GOT3 (cell line): ENCODE results near the gene RAP1A.
A peak's percentile ranks its signal among the peaks of the same experiment; 100 is the strongest.
"Not testable (repeated sequence)": the region's sequence is repeated elsewhere in the genome, so short reads cannot be mapped to it uniquely, and the experiment has no call there.

ENCODE experiments used
- DNase-seq: peaks from one replicate; lab custom pipeline; 2025; ENCODE audit warnings: mixed read lengths; lab: John Stamatoyannopoulos, UW

Gene RAP1A

DNA sequence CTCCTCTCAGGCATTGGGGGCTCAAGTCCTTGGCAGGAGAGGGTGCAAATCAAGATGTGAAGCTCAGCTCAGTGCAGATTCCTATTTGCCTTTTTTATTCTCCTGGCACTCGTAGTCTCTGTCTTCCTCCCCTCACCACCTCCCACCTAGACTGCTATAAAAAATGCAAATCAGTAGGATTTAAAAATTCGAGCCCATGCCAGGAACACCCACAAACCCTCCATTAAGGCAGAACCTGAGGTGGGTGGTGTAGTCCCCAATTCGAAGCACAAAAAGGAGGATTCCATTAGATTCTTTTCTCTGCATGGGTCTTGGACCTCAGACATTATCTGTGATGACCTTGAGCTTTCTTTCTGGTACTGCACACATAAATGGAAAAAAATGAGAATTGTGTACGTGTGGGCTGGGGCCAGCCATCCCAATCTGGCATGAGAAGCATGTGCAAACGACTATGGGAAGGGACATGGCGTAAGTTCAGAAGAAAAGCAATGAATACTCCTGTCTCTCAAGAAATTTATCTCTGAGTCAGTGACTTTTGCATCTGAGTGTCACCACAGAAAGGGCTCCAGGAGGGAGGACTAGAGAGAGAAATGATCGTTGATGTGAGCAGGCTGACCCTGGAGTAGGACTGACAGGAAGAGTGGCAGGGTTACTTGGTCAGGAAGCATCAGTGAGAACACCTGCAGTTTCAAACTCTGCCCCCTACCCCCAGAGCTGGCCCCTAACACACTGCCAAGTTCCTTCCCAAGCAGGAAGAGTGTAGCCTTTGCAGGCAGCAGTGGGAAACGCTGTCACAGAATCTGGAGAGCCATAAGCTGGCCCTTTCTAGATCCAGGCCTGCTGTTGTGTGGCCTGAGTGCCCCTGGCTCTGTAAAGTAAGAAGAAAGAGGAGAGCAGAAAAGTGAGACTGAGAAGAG lies 117.9 kb downstream of the RAP1A start:
- no peak for DNase-seq

DNA sequence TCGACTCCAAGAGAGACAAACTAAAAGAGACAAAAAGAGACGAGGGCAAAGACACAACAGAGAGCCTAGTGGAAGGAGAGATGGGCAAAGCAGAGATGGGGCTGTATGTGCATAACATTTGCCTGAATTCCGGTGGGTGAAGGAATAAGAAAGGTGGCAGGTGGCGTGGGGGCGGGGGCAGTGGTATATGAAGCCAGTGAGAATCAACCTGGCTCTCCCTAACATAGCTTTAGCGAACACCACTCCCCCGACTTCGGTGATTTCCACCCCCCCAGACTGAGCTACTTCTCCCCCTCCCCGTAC lies 118.5 kb downstream of the RAP1A start:
- no peak for DNase-seq

DNA sequence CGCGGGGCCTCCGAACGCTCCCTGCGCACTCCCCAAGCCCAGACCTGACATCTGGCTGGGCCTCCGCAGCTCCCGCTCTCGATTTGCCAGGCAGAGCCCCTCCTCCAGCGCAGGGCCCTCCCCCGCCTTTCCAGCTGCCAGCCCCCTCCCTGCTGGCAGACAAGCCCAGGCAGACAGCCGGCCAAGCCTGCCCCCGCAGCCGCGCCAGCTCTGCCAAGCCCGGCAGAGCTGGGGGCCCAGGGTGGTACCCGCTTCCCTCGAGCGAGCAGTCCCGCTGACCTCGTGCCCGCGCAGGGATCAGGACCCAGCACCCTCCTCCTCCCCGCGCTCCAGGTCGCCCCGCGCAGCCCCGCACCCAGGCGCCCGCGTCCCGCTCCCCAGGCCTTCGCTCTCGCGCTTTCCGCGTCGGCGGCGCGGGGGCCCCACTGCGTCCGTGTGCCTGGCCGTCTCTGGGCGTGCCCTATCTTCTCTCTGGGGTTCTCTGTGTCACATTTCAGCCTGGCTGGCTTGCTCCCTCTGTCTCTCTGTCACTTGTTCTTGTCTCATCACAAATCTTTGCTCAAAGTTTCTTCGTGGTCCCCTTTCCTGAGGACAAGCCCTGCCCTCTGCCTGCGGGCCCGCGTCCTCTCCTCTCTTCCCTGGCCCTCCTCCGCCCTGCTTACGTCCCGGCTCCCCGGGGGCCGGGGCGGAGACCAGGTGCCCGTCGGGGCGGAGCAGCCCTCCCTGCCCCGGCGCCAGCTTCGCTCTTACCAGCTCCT lies 119.0 kb downstream of the RAP1A start:
- DNase-seq = peak; percentile 46

DNA sequence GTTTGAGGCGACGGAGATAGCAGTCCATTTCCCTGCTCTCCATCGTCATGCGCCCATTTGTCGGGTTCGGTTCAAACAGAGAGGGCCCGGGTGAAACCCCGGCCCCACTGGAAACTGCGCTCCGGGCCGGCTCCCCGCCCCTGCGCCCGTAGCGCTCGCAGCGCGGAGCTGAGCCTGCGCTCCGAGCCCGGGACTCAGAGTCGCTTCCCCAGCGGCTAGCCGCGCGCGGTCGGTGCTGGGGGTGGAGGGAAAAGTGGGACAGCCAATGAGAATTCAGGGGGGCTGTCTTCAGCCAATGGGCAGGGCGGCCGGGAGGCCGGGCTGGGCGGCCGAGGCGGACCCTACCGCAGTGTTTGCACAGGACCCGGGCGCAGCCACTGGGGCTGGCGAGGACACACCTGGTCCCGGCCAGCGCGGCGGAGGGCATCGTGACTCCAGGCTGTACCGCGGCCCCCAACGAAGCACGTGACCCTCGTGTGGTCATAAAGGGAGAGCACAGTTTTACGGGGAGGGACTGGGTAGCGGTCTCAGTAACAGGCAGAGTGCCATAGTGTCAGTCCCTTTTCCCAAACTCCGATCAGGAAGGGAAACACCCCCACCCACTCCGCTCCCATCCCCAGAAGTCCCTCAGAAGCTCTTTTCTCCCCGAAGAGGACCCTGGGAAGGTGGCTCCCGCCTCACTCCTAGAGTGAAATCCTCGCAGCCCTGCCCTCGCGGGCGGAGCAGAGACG lies 119.8 kb downstream of the RAP1A start, which contains the start of gene INKA2:
Gene INKA2, minus strand, starts transcription at position 202 of the 731 bp plus-strand sequence. Its CDS starts 153 bp downstream, at position 49.
- no peak for DNase-seq

DNA sequence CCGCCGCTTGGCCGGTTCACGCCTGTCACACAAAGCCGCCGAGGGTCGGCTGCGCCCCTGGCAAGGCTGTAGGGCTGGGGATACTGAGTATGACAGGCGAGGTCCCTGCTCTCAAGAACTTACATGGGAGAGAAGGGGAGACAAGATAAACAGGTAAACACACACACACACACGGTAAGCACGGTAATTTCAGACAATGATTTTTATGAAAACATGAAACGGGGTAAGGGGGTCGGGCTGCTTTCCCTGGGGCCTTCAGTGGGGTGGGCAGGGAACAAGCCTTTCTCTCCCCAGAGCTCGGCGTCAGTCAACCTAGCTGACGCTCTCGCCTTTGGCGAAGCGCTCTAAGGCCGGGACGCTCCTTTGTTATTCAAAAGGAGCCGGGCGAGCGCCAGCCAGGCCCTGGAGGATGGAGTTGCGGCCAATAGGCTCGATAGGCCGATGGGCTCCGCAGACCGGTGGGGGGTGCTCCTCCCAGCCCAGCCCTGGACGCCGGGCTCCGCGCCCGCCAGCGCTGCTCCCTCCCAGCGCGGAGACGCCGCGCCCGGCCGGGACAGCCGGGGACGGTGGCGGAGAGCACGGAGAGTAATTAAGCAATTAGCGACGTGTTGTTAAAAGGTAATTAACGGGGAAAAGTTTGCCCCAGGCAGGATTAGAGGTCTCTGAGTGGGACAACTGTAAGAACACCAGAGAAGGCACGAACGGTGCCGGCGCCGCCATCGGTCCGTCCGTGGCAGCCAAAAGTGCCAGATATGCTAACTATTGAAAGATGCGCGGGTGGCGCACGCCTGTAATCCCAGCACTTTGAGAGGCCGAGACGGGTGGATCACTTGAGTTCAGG lies 120.6 kb downstream of the RAP1A start:
- DNase-seq = no peak

DNA sequence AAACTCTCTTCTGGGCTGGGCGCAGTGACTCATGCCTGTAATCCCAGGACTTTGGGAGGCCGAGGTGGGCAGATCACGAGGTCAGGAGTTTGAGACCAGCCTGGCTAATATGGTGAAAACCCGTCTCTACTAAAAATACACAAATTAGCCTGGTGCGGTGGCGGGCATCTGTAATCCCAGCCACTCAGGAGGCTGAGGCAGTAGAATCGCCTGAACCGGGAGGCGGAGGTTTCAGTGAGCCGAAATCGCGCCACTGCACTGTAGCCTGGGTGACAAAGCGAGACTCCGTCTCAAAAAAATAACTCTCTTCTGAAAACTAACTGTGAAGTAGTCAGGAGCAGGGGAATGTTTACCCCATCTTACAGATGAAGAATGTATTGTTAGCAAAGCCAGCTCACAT lies 122.7 kb downstream of the RAP1A start:
- not testable (repeated sequence) for DNase-seq

DNA sequence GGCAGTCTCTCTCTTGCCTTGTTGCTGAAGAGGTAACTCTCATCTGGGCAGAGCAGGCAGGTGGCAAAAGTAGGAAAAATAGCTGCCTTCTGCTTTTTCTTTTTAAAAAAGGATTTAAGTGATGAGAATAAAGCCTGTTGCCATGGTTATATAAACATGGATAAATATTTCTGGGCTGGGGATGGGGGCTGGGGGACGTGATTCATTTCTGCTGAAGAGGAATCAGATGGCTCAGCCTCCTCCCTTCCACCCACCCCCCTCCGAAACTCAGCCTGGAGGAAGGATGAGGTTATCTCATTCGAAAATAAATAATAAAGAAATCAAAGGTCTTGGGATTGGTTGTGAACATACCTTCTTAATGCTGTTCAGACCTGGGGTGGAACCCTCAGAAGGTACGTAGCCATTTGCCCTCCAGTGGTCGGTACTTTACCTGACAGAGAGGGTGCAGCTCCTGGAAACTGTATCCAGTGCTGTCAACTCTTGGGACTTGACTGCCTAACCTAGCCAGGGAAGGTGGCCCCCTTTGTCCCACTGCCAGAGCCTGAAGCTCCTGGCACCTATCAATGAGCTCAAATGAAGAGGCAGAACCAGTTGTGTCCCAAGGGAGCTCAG lies 123.5 kb downstream of the RAP1A start:
- DNase-seq = no peak

DNA sequence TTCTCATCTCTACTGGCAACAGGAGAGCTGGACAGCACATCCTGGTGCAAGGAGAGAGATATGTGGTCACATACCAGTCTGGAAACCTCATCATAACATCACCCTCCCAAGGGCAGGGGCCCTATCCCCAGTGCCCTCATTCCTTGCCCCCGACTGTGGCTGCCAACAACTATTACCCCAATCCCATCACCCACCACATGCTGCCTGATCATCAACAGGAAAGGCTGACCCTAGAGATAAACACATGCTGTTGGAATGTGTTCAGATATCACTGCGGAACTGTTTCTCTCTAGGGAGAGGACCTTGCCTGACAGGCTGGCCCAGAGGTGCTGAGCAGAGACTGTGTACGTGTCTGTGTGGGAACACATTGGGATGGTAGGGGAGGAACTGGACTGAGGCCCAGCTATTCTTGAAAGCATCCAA lies 124.1 kb downstream of the RAP1A start:
- peak; percentile 38 for DNase-seq

DNA sequence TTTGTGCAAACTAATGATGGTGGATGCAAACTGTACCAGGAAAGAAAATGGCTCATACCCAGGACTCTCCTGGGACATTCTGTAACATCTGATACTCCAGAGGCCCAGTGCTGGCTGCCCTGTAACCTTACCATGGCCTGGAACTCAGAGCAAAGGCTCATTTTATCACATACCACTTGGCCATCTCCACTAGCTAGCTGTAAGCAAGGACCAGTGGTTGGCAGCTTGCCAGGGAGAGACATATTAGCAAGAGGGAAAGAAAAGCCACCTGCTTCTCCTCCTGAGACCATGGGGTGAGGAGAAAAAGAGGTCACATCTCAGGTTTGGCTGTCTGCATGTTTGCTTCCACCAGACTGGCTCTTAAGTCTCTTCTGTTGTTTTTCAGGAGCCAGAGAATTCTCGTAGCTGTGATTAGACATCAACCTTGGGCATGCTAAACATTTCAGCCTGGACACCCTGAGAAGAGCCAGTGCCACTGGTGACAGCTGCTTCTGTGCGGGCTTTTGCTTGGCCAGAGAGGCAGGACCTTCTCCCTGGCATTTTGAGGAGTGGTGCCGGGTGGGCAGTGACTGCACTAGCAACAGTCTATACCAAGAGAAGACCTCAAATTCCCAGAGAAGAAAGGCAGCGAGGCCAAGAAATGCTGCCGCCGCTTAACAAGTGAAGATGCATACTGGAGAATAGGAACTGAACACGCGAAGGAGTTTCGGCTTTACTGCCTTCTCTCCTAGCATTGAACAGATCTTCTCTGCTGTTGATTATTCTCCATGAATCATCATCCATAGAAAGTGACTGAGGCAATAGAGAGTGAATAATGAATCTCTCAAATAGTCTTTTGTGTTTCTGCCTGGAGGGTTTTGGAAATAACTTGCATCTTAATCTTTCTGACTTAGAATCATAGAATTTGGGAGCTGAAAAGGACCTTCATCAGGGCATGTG lies 126.4 kb downstream of the RAP1A start:
- DNase-seq = no peak

DNA sequence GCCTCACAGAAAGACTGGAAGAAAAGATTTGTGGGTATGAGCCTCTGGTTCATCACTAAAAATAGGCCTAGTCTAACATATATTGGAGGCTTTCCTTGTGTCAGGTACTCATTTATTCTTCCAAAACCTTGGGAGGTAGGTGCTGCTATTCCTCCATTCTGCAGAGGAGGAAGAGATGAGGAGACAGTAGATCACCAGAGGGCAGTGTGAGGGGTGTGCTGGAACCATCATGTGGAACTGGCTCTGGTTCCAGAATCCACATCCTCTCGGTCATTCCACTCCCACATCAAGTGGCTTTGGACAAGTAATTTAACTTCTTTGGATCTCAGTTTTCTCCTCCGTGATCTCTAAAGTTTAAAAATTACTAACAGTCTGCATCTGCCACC lies 127.0 kb downstream of the RAP1A start:
- no peak for DNase-seq

DNA sequence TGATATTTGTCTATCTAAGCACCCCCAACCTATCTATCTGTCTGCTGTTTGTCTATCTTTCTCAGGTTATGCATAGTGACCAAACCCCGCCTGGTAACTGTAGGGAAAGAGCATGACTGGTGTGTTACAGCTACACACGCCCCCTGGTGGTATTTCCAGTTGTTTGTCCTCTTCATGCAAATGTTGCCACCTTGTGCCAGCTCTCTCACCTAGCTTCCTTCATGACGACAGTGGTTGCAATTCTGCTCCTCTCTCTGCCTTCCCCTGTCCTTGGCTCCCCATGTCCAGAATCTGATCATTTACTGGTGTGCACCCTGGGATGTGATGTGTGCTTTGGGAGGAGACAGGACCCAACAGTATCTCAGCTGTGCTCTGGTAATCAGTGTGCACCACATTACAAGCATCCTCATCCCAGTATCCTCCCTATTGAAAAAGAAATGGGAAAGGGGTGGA lies 127.7 kb downstream of the RAP1A start:
- DNase-seq = no peak

DNA sequence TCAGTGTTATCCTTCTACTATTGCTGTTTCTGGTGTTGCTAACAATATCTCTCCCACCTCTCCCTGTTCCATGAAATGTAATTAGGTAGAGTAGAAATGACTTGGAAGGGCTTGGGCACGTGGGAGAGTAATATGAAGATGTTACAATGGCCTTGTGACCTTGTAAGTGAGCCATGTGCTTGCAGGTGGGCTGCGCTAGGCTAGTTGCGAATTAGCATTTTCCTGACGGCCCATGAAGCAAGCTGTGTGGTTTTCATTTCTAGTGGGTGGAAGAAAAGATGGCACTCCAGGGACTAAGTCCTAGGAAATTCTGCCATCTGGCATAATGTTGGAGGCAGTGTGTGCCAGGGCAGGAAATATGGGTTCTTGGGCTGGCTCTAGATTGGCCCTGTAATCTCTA lies 128.4 kb downstream of the RAP1A start:
- no peak for DNase-seq

DNA sequence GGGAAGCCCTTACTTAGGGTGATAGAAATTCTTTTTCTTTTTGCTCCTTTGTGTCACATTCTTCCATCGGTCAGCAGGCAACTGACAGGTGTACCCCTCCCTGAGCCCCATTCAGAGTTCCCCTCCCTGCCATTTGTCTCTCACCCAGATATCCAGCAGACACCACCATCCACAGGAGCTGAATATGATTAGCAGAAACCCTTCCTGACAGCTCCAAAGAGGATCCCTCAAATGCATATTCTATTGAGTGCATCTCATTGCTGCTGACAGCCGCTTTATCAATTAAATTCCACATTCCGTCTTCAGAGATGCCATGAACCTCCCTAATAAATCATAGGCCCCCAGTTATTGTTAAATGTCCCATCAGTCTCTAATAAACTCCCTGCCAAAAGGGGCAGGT lies 130.0 kb downstream of the RAP1A start:
- no peak for DNase-seq

DNA sequence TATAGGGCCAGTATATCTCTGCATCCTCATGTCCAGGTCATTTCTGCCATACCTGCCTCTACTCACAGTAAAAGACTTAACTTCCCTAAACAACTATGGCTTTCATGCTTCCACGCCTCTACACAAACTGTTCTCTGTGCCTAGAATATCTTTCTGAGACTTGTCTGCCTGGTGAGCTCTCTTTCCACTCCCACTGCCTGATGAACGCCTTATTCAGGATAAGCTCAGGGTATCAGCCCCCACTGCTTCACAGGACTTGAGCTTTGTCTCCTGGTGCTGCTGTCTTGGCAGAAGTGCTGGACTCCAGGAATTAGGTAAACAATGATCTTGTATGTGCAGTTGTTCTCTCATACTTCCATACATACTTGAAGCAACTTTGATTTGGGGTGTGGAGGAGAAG lies 131.3 kb downstream of the RAP1A start:
- no peak for DNase-seq

DNA sequence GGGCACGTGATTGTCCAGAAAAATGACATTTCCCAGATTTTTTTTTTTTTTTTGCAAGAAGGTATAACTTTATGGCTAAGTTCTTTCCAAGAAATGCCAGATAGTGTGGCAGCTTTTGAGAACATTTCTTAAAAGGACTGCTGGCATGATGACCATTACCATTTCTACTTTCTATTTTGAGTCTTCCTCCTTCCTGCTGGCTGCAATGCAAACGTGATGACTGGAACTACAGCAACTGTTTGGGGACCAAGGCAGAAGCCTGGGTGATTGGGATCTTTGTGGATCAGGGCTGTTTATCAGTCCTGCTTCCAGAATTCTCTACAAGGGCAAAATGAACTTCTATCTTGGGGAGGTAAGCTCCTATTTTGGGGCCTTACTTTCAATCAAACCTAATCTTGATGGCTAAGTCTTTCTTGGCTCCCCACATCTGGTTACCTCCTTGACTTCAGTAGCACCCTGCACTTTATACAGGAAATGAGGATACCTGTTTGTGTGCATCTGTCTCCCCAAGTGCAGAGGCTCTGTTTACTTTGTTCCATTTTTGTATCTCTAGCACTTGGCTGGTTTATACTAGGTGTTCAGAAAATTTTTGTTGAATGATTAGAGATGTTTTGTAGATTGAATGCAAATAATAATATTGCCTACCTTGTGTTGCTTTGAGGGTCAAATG lies 132.5 kb downstream of the RAP1A start:
- no peak for DNase-seq

DNA sequence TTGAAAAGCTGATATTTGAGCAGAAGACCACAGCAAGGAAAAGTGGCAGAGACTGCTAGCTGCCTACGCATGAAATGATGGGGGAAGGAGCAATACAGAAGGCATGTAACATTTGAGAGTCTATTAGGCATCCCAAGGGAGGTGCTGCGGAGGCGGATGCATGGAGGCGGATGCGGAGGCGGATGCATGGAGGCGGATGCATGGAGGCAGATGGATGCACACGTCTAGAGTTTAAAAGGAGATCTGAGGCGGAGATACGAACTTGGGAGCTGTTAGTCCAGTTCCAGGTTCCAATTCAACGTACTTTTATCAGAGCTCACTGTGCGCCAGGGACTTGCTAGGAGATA lies 135.4 kb downstream of the RAP1A start:
- DNase-seq = no peak

DNA sequence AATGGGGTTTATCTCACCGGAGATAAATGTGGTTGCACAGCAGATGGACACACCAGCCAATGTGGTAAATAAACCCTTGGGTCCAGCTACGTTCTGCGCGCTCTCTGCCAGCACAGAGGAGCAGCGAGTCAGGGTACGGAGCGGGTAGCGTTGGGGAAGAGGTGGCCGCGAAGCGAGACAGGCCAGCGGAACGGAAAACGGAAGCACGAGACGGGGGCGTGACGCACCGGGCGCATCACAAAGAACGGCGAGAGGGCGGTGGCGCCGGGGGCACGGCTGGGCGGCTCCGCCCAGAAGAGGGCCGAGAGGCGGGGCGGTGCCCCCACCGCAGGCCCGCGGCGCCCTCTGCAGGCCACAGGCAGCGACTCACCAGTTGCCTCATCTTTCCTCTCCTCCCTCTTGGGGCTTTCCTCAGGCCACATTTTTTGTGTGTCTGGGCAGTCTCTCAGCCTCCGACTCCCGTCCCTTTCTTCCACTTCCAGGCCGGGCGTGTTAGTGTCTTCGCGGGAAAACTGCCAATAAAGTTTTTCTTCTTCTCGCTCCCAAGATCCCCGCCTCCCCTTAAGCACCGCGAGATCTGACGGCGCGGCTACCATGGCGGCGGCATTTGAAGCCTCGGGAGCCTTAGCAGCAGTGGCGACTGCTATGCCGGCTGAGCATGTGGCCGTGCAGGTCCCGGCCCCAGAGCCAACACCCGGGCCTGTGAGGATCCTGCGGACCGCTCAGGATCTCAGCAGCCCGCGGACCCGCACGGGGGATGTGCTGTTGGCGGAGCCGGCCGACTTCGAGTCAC lies 135.9 kb downstream of the RAP1A start, which contains the start of gene DDX20:
Gene DDX20, plus strand, starts transcription at position 571 of the 793 bp plus-strand sequence. Its CDS starts 24 bp downstream, at position 595.
- DNase-seq = peak; percentile 65

DNA sequence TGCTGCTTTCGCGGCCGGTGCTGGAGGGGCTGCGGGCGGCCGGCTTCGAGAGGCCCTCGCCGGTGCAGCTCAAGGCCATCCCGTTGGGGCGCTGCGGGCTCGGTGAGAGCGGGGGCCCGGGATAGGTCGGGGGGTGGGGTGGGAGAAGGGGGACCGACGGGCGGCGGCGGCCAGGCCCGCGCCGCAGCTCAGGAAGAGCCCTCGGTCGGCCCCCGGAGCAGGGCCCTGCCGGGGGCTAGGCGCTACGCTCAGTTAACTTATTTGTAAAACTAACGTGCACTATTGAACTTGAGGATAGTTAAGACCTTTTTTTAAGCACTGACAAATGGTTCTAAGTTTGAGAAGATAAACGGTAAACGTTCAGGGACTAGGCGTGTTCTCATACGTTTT lies 136.5 kb downstream of the RAP1A start:
- no peak for DNase-seq

DNA sequence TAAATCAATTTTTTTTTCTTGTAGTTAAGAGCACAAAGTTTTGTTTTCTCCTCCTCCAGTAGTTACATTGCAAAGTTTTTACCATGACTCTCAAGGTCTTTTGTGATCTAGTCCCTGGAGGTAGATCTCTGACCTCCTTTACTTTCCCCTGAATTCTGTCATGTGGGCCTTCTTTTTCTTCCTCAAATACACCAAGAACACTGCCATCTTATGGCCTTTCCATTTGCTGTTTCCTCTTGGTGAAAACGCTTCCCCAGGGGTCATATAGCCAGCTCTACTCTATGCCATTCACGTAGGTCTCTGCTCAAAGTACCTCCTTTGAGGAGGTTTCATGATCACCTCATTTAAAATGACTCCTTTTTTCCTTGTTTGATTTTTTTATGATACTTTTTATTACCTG lies 138.8 kb downstream of the RAP1A start:
- no peak for DNase-seq
